GM18526 (cell line): ENCODE data around the gene SNRPE.

Experiments used
- POLR2A ChIP-seq: IDR thresholded peaks from 3 replicates; pipeline ENCODE4 v1.6.1; 2011; ENCODE audit not compliant: insufficient read length; ENCODE audit errors: extremely low read depth

The SNRPE gene

GRCh38 chr1:203870245-203870644, 8.8 kb downstream of the SNRPE start:
- no peak for TF ChIP-seq POLR2A

GRCh38 chr1:203871114-203871880, 9.9 kb downstream of the SNRPE start:
- TF ChIP-seq POLR2A, result no peak

GRCh38 chr1:203873094-203873493, 11.7 kb downstream of the SNRPE start:
- no peak for TF ChIP-seq POLR2A

- no peak for TF ChIP-seq POLR2A
Observed at GRCh38 chr1:203878422-203878821, 17.0 kb downstream of the SNRPE start.

- no peak for TF ChIP-seq POLR2A
Observed at GRCh38 chr1:203880606-203881005, 19.2 kb downstream of the SNRPE start.

- TF ChIP-seq POLR2A, result no peak
Observed at GRCh38 chr1:203888807-203889251, 27.4 kb downstream of the SNRPE start.

GRCh38 chr1:203891950-203892349, 30.6 kb downstream of the SNRPE start:
- TF ChIP-seq POLR2A, result no peak

GRCh38 chr1:203898458-203899352, 37.3 kb downstream of the SNRPE start:
- TF ChIP-seq POLR2A, result no peak

GRCh38 chr1:203899353-203899716, 37.9 kb downstream of the SNRPE start:
- TF ChIP-seq POLR2A, result no peak

- TF ChIP-seq POLR2A, result no peak
Observed at GRCh38 chr1:203899869-203900714, 38.7 kb downstream of the SNRPE start.

GRCh38 chr1:203901581-203901980, 40.2 kb downstream of the SNRPE start:
- TF ChIP-seq POLR2A, result no peak

- no peak for TF ChIP-seq POLR2A
Observed at GRCh38 chr1:203905275-203905674, 43.9 kb downstream of the SNRPE start.

GRCh38 chr1:203906932-203907331, 45.5 kb downstream of the SNRPE start:
- no peak for TF ChIP-seq POLR2A

- no peak for TF ChIP-seq POLR2A
Observed at GRCh38 chr1:203907901-203908300, 46.5 kb downstream of the SNRPE start.

GRCh38 chr1:203911806-203912205, 50.4 kb downstream of the SNRPE start:
- no peak for TF ChIP-seq POLR2A
